Measurements from ENCODE around the gene GALT. TPM values are rescaled to one million over a fixed set of nuclear protein-coding genes. Genes with fewer than 3 reads are reported as not detected.
A peak's percentile ranks its signal among the peaks of the same experiment; 100 is the strongest.

GALT gene
- total and polyA plus RNA-seq, 2 experiments from 2014 or later = 121 to 148 TPM

DNA sequence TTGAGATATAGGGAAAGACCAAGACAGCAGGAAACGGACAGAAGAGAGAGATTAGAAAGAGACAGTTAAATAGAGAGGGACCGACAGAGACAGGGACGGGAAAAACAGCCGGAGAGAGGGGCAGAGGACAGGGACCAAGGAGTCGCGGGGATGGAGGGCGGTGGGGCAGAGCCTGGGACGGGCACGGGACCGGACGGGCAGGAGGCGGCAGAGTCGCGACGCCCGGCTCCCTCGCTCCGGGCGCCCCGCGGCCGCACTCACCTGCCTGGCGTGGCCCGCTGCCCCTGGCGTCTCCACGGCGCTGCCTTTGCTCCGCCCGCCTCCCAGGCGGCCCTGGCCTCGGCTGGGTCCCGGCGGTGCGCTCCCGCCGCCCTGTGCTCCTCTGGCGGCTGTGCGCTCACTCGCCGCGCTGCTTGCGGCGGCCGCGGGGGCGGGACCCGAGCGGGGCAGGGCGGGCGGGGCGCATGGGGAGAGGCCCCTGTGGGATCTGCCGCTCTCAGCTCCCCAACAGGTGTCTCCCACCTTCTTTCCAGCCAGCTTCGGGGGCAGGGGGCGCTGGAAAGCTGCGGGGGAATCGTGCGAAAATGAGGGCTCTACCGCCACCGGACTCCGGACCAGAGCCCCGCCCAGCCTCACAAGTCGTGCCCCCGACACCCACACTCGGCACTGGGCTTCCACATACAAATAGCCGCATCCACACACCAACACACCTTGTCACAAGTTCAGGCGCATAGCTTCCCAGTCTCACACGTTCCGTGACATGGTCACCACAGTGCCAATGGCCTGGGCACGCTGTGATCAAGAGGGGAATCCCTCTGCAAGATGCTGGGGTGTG is 17.6 kb upstream of the GALT start, which contains the start of gene ARID3C:
Gene ARID3C, minus strand, starts transcription at position 411 of the 835 bp plus-strand sequence. CDS start 1,052 bp downstream, outside the sequence.
- no peaks in the 10 kb centered on the region for H3K4me1 ChIP-seq (ENCODE audit: low read depth)
- no peak for TF ChIP-seq CTCF (IDR thresholded peaks at IDR 0.05; ENCODE audit: low read depth, low read length)
- H3K4me3 ChIP-seq = peak within 1 kb of the TSS; percentile 37
- DNase-seq (ENCODE audit: low read depth in 1 of 2, low spot score in 1 of 2) = peak; percentile 15 to 72
- H3K27me3 ChIP-seq = peaks cover 76% of the 10 kb centered on the region
- H3K9me3 ChIP-seq (ENCODE audit: low read depth) = no peaks in the 10 kb centered on the region
- no peaks in the 10 kb centered on the region for H3K36me3 ChIP-seq
- H3K27ac ChIP-seq = no peak within 1 kb of the TSS

DNA sequence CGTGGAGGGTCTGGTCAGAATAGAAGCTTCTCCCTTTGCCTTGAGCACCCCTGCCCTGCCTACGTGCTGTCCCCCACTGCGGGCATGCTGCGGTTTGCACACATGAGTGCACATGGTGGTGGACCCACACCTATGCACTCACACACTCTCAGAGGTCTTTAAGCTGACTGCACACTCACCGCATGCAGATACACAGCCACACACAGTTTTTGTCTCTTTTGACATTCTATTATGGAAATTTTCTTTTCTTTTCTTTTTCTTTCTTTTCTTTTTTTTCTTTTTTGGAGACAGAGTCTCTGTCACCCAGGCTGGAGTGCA is 17.0 kb upstream of the GALT start:
- no peak for TF ChIP-seq CTCF (IDR thresholded peaks at IDR 0.05; ENCODE audit: low read depth, low read length)
- H3K36me3 ChIP-seq = no peaks in the 10 kb centered on the region
- H3K4me3 ChIP-seq = peak overlapping the region; percentile 37
- no peaks in the 10 kb centered on the region for H3K9me3 ChIP-seq (ENCODE audit: low read depth)
- H3K4me1 ChIP-seq (ENCODE audit: low read depth) = no peaks in the 10 kb centered on the region
- DNase-seq (ENCODE audit: low read depth in 1 of 2, low spot score in 1 of 2) = no peak
- H3K27ac ChIP-seq = no peak overlapping the region
- H3K27me3 ChIP-seq = peaks cover 71% of the 10 kb centered on the region

GRCh38 chr9:34630402-34631154 is 15.9 kb upstream of the GALT start:
- Histone ChIP-seq H3K4me3 (no peak overlapping the region), H3K27me3 (peaks cover 59% of the 10 kb centered on the region)

DNA sequence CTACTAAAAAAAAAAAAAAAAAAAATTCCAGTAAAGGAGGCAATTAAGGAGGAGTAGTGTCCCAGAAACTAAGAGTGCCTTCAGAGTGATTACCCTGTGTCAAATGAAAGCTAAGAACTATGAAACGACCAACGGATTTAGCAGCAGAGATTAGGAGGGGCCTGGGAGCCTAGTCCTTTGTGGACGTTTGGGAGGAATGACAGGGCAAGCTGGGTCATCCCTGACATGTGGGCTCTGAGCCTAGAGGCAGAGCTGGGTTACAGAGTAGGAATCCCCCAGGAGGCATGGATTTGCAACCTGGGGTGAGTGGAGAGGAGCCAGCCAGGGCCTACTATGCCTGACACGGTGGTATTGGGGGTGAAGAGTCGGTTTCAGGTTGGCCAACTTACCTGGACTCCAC is 13.3 kb upstream of the GALT start:
- Histone ChIP-seq H3K27me3 (peaks cover 34% of the 10 kb centered on the region), H3K27ac (no peak overlapping the region), H3K4me3 (no peak overlapping the region)

More at GRCh38 chr9:34630402-34631154, 15.9 kb upstream of the GALT start:
- H3K4me1 ChIP-seq (ENCODE audit: low read depth) = no peaks in the 10 kb centered on the region
- DNase-seq (ENCODE audit: low read depth in 1 of 2, low spot score in 1 of 2) = no peak
- no peak overlapping the region for H3K27ac ChIP-seq
- H3K36me3 ChIP-seq = peaks cover 3% of the 10 kb centered on the region
- no peak for TF ChIP-seq CTCF (IDR thresholded peaks at IDR 0.05; ENCODE audit: low read depth, low read length)
- no peaks in the 10 kb centered on the region for H3K9me3 ChIP-seq (ENCODE audit: low read depth)

More for the DNA sequence above, 13.3 kb upstream of the GALT start:
- Histone ChIP-seq H3K36me3 (peaks cover 3% of the 10 kb centered on the region), H3K4me1 (ENCODE audit: low read depth) (peaks cover 2% of the 10 kb centered on the region), H3K9me3 (ENCODE audit: low read depth) (no peaks in the 10 kb centered on the region)
- no peak for TF ChIP-seq CTCF (IDR thresholded peaks at IDR 0.05; ENCODE audit: low read depth, low read length)
- no peak for DNase-seq (ENCODE audit: low read depth in 1 of 2, low spot score in 1 of 2)

Measured in cardiac muscle cell (in vitro differentiated cells and primary cell).